K562 (cell line): Measurements from ENCODE around the gene RREB1.

Experiments used
- CTCF ChIP-seq, 3 experiments: IDR thresholded peaks in 2 of 3; conservative IDR thresholded peaks in 1 of 3; 2 replicates each; pipeline ENCODE4 v1.5.1; 2011 to 2012; ENCODE audit warnings: low read length in 3 of 3, mild to moderate bottlenecking in 3 of 3, control low read depth in 2 of 3, improper control_type of control experiment in 1 of 3, inconsistent platforms in 1 of 3, low read depth in 1 of 3, mixed read lengths in 1 of 3, moderate library complexity in 1 of 3; ENCODE audit not compliant: insufficient read depth in 2 of 3
- HMG20B ChIP-seq: fragments of 250-450 bp; sonication (Bioruptor Pico); IDR thresholded peaks from 2 replicates; pipeline ENCODE4 v1.5.0; 2021; ENCODE audit warnings: mild to moderate bottlenecking
- LEF1 ChIP-seq: fragments of 450-650 bp; IDR thresholded peaks from 2 replicates; pipeline ENCODE4 v1.6.1; 2016; ENCODE audit warnings: mild to moderate bottlenecking
- MAX ChIP-seq: sonication (generic); formaldehyde crosslinking; IDR thresholded peaks from 2 replicates; pipeline ENCODE4 v1.9.0; 2022; ENCODE audit warnings: mild to moderate bottlenecking, missing genetic modification reagents
- POLR2AphosphoS5 ChIP-seq: IDR thresholded peaks from 2 replicates; pipeline ENCODE4 v1.6.1; 2011; ENCODE audit warnings: mild to moderate bottlenecking, low read depth, low read length, moderate library complexity; ENCODE audit not compliant: control insufficient read depth, insufficient read depth
- REST ChIP-seq, 2 experiments: fragments of 450-650 bp; formaldehyde crosslinking in 1 of 2; IDR thresholded peaks; 2 replicates each; pipeline versions ENCODE4 v1.4.0 to v1.6.1; 2014 to 2020; ENCODE audit warnings: mild to moderate bottlenecking in 2 of 2, borderline replicate concordance in 1 of 2, low read depth in 1 of 2
- TFAM ChIP-seq: fragments of 250-450 bp; sonication (Bioruptor Pico); conservative IDR thresholded peaks from 2 replicates; pipeline ENCODE4 v1.5.0; 2021; ENCODE audit warnings: mild to moderate bottlenecking, moderate library complexity
- YY1 ChIP-seq, 3 experiments: IDR thresholded peaks; 2 replicates each; pipeline ENCODE4 v1.6.1; 2011; ENCODE audit warnings: low read length in 2 of 3, mild to moderate bottlenecking in 2 of 3, moderate library complexity in 2 of 3, borderline replicate concordance in 1 of 3, control low read depth in 1 of 3, low read depth in 1 of 3; ENCODE audit not compliant: insufficient read depth in 3 of 3, insufficient replicate concordance in 2 of 3, control insufficient read depth in 1 of 3, insufficient read length in 1 of 3; ENCODE audit errors: extremely low read depth in 1 of 3
- ZNF398 ChIP-seq: fragments of 250-450 bp; sonication (Bioruptor Pico); IDR thresholded peaks from 2 replicates; pipeline ENCODE4 v1.8.0; 2021; ENCODE audit warnings: moderate library complexity, mild to moderate bottlenecking, inconsistent platforms

GRCh38 chr6:7249946-7250643 is 142.3 kb downstream of the RREB1 start:
- no peak for TF ChIP-seq ZNF398 (CRISPR knock-in tag)
- no peak for TF ChIP-seq LEF1
- TF ChIP-seq TFAM, result no peak
- no peak for TF ChIP-seq HMG20B (CRISPR knock-in tag)
- no peak for TF ChIP-seq POLR2AphosphoS5
- TF ChIP-seq REST (IDR thresholded peaks at IDR 0.05; ENCODE audit: borderline replicate concordance), result no peak
- TF ChIP-seq REST (CRISPR knock-in tag; IDR thresholded peaks at IDR 0.05; ENCODE audit: low read depth), result no peak
- TF ChIP-seq YY1 (IDR thresholded peaks at IDR 0.05; ENCODE audit: borderline replicate concordance in 1 of 3, control insufficient read depth in 1 of 3, extremely low read depth in 1 of 3, insufficient read depth in 3 of 3, insufficient read length in 1 of 3, insufficient replicate concordance in 2 of 3, low read depth in 1 of 3, low read length in 2 of 3), result no peak
- TF ChIP-seq MAX (CRISPR knock-in tag), result no peak
- no peak for TF ChIP-seq CTCF (IDR thresholded peaks at IDR 0.05 in 2 of 3, conservative IDR thresholded peaks at IDR 0.05 in 1 of 3; ENCODE audit: insufficient read depth in 2 of 3, low read depth in 1 of 3, low read length in 3 of 3)
